ENCODE data around the gene RNLS. TPM values are rescaled to one million over a fixed set of nuclear protein-coding genes. Genes with fewer than 3 reads are reported as not detected.

RNLS gene
- total RNA-seq, 1 experiment from 2014 or later, result not detected

GRCh38 chr10:88433565-88434186, 149.4 kb downstream of the RNLS start:
- DNase-seq (ENCODE audit: low read depth), result no peak

GRCh38 chr10:88431103-88431502, 152.0 kb downstream of the RNLS start:
- DNase-seq (ENCODE audit: low read depth), result no peak

GRCh38 chr10:88428976-88429375, 154.1 kb downstream of the RNLS start:
- no peak for DNase-seq (ENCODE audit: low read depth)

- DNase-seq (ENCODE audit: low read depth), result peak; percentile 48
Observed at GRCh38 chr10:88428442-88428841, 154.7 kb downstream of the RNLS start.

- DNase-seq (ENCODE audit: low read depth), result no peak
Observed at GRCh38 chr10:88427024-88427423, 156.1 kb downstream of the RNLS start.

GRCh38 chr10:88424881-88425280, 158.2 kb downstream of the RNLS start:
- DNase-seq (ENCODE audit: low read depth), result peak; percentile 21

- no peak for DNase-seq (ENCODE audit: low read depth)
Observed at GRCh38 chr10:88423732-88424131, 159.4 kb downstream of the RNLS start.

GRCh38 chr10:88421590-88421989, 161.5 kb downstream of the RNLS start:
- no peak for DNase-seq (ENCODE audit: low read depth)

GRCh38 chr10:88418871-88419270, 164.2 kb downstream of the RNLS start:
- no peak for DNase-seq (ENCODE audit: low read depth)

- DNase-seq (ENCODE audit: low read depth), result peak; percentile 13
Observed at GRCh38 chr10:88417387-88418030, 165.6 kb downstream of the RNLS start.

GRCh38 chr10:88416801-88417200, 166.3 kb downstream of the RNLS start:
- DNase-seq (ENCODE audit: low read depth), result no peak

- DNase-seq (ENCODE audit: low read depth), result no peak
Observed at GRCh38 chr10:88415533-88416130, 167.5 kb downstream of the RNLS start.

- DNase-seq (ENCODE audit: low read depth), result no peak
Observed at GRCh38 chr10:88413412-88413811, 169.7 kb downstream of the RNLS start.

- peak; percentile 37 for DNase-seq (ENCODE audit: low read depth)
Observed at GRCh38 chr10:88411772-88412349, 171.3 kb downstream of the RNLS start.

GRCh38 chr10:88409824-88410223, 173.3 kb downstream of the RNLS start:
- no peak for DNase-seq (ENCODE audit: low read depth)

- DNase-seq (ENCODE audit: low read depth), result no peak
Observed at GRCh38 chr10:88409236-88409635, 173.9 kb downstream of the RNLS start.

GRCh38 chr10:88408096-88408495, 175.0 kb downstream of the RNLS start:
- no peak for DNase-seq (ENCODE audit: low read depth)

- no peak for DNase-seq (ENCODE audit: low read depth)
Observed at GRCh38 chr10:88404133-88404532, 179.0 kb downstream of the RNLS start.

- DNase-seq (ENCODE audit: low read depth), result peak; percentile 57
Observed at GRCh38 chr10:88401671-88402347, 181.3 kb downstream of the RNLS start.

- no peak for DNase-seq (ENCODE audit: low read depth)
Observed at GRCh38 chr10:88399240-88399639, 183.9 kb downstream of the RNLS start.

- peak; percentile 64 for DNase-seq (ENCODE audit: low read depth)
Observed at GRCh38 chr10:88395677-88396076, 187.4 kb downstream of the RNLS start.

- DNase-seq (ENCODE audit: low read depth), result no peak
Observed at GRCh38 chr10:88392222-88392621, 190.9 kb downstream of the RNLS start.
